GM23338 (cell line): Measurements from ENCODE around the gene CLEC3A. TPM values are rescaled to one million over a fixed set of nuclear protein-coding genes. Genes with fewer than 3 reads are reported as not detected.

Experiments
- ATAC-seq: fragments of 200-7000 bp; cut with Tn5 transposase; 3 replicates; pipeline ENCODE4 v1.9.1; 2020
- DNase-seq: peaks from one replicate; pipeline ENCODE4 v3.0.0-alpha.2; 2015; ENCODE audit warnings: low spot score
- H2AFZ ChIP-seq: fragments of 200-600 bp; sonication (generic); 2 replicates; pipeline ENCODE4 v1.8.0; 2016; ENCODE audit warnings: antibody characterized with exemption, mild to moderate bottlenecking, moderate library complexity
- H3F3A ChIP-seq: fragments of 200-600 bp; sonication (generic); replicated peaks from 2 replicates; pipeline ENCODE4 v1.8.0; 2017; ENCODE audit warnings: antibody characterized with exemption, mixed run types, low read depth
- H3K27ac ChIP-seq: fragments of 200-600 bp; sonication (generic); 2 replicates; pipeline ENCODE4 v1.6.1; 2016; ENCODE audit warnings: low read depth
- H3K27me3 ChIP-seq: fragments of 200-600 bp; sonication (generic); 2 replicates; pipeline ENCODE4 v1.8.0; 2016; ENCODE audit warnings: mild to moderate bottlenecking, mixed run types, moderate library complexity; ENCODE audit not compliant: insufficient read depth
- H3K36me3 ChIP-seq: fragments of 200-600 bp; sonication (generic); 2 replicates; pipeline ENCODE4 v1.8.0; 2016; ENCODE audit warnings: mild to moderate bottlenecking; ENCODE audit not compliant: insufficient read depth
- H3K4me1 ChIP-seq: fragments of 200-600 bp; sonication (generic); 2 replicates; pipeline ENCODE4 v1.8.0; 2016; ENCODE audit warnings: mild to moderate bottlenecking, moderate library complexity; ENCODE audit not compliant: insufficient read depth
- H3K4me2 ChIP-seq: fragments of 200-600 bp; sonication (generic); 2 replicates; pipeline ENCODE4 v1.7.1; 2017; ENCODE audit warnings: mixed run types
- H3K4me3 ChIP-seq: fragments of 200-600 bp; sonication (generic); 2 replicates; pipeline ENCODE4 v1.6.1; 2016; ENCODE audit warnings: mixed run types
- H3K79me2 ChIP-seq: fragments of 200-600 bp; sonication (generic); replicated peaks from 2 replicates; pipeline ENCODE4 v1.8.0; 2017; ENCODE audit warnings: mild to moderate bottlenecking; ENCODE audit not compliant: insufficient read depth
- H3K9me2 ChIP-seq: fragments of 200-600 bp; sonication (generic); 2 replicates; pipeline ENCODE4 v1.8.0; 2017; ENCODE audit not compliant: insufficient read depth
- H4K20me1 ChIP-seq: fragments of 200-600 bp; sonication (generic); replicated peaks from 2 replicates; pipeline ENCODE4 v1.8.0; 2017; ENCODE audit warnings: mild to moderate bottlenecking; ENCODE audit not compliant: insufficient read depth
- H3K27ac Mint-ChIP-seq: 2 replicates; pipeline ENCODE4 v1.8.0; 2020; ENCODE audit warnings: inconsistent platforms, mild to moderate bottlenecking, moderate library complexity, mixed read lengths
- H3K27me3 Mint-ChIP-seq: 3 replicates; pipeline ENCODE4 v1.8.0; 2022; ENCODE audit warnings: low read depth, mild to moderate bottlenecking, moderate library complexity, mixed read lengths, inconsistent platforms; ENCODE audit not compliant: insufficient read depth, poor library complexity
- H3K36me3 Mint-ChIP-seq: 3 replicates; pipeline ENCODE4 v1.8.0; 2021; ENCODE audit warnings: low read depth, mild to moderate bottlenecking, inconsistent platforms, moderate library complexity, mixed read lengths
- H3K4me1 Mint-ChIP-seq: 3 replicates; pipeline ENCODE4 v1.8.0; 2020; ENCODE audit warnings: mild to moderate bottlenecking, inconsistent platforms, mixed read lengths
- H3K4me3 Mint-ChIP-seq: 3 replicates; pipeline ENCODE4 v1.8.0; 2021; ENCODE audit warnings: moderate library complexity, mild to moderate bottlenecking, inconsistent platforms, mixed read lengths
- H3K9me3 Mint-ChIP-seq: 3 replicates; pipeline ENCODE4 v1.8.0; 2020; ENCODE audit warnings: moderate library complexity, mild to moderate bottlenecking, inconsistent platforms, mixed read lengths
- CREB1 ChIP-seq: fragments of 250-450 bp; sonication (Bioruptor Pico); IDR thresholded peaks from 2 replicates; pipeline ENCODE4 v1.5.0; 2020; ENCODE audit warnings: low read depth, mild to moderate bottlenecking, moderate library complexity
- EZH2phosphoT487 ChIP-seq: fragments of 200-600 bp; sonication (generic); IDR thresholded peaks from one replicate; pipeline ENCODE4 v1.8.1; 2018; ENCODE audit warnings: antibody characterized with exemption; ENCODE audit not compliant: unreplicated experiment
- POLR2AphosphoS5 ChIP-seq: IDR thresholded peaks from 2 replicates; pipeline ENCODE4 v1.6.1; 2016; ENCODE audit warnings: antibody characterized with exemption, low read depth
- STAT1 ChIP-seq: IDR thresholded peaks from one replicate; pipeline ENCODE4 v1.6.1; 2016; ENCODE audit warnings: antibody characterized with exemption; ENCODE audit not compliant: unreplicated experiment
- ZNF114 ChIP-seq: fragments of 250-450 bp; sonication (Bioruptor Pico); IDR thresholded peaks from 2 replicates; pipeline ENCODE4 v1.5.0; 2020; ENCODE audit warnings: mild to moderate bottlenecking, moderate library complexity
- ZNF331 ChIP-seq: fragments of 250-450 bp; sonication (Bioruptor Pico); IDR thresholded peaks from 2 replicates; pipeline ENCODE4 v1.5.0; 2020; ENCODE audit warnings: low read depth, mild to moderate bottlenecking, moderate library complexity
- polyA plus RNA-seq: library from polyadenylated mRNA; unstranded; fragments of >200 nt; fragmentation: Nextera tagmentation; extraction: Ambion mirVana; gene quantifications from 2 replicates; pipeline ENCODE4 v1.2.1, GENCODE V29; 2016
- total RNA-seq: library from RNA; depleted of rRNA; stranded (reverse); fragments of >200 nt; shearing (Covaris generic); gene quantifications from 2 replicates; pipeline ENCODE4 v1.2.3, GENCODE V29; 2014
- TF ChIP-seq, protein P1 (sequence below), 2 experiments: fragments of 200-600 bp in 1 of 2; sonication (generic) in 1 of 2; conservative IDR thresholded peaks; 2 replicates each; pipeline versions ENCODE4 v1.5.1 to v1.6.1; 2016 to 2017; ENCODE audit warnings: antibody characterized with exemption in 2 of 2, low read depth in 2 of 2, mild to moderate bottlenecking in 2 of 2, moderate library complexity in 1 of 2
- TF ChIP-seq, protein P2 (sequence below): fragments of 250-450 bp; sonication (Bioruptor Pico); IDR thresholded peaks from 2 replicates; pipeline ENCODE4 v1.5.0; 2020; ENCODE audit warnings: mild to moderate bottlenecking, moderate library complexity
- TF ChIP-seq, protein P3 (sequence below): IDR thresholded peaks from 2 replicates; pipeline ENCODE4 v1.6.1; 2016; ENCODE audit warnings: antibody characterized with exemption

CLEC3A gene
- total and polyA plus RNA-seq, 2 experiments from 2014 or later: not detected

DNA sequence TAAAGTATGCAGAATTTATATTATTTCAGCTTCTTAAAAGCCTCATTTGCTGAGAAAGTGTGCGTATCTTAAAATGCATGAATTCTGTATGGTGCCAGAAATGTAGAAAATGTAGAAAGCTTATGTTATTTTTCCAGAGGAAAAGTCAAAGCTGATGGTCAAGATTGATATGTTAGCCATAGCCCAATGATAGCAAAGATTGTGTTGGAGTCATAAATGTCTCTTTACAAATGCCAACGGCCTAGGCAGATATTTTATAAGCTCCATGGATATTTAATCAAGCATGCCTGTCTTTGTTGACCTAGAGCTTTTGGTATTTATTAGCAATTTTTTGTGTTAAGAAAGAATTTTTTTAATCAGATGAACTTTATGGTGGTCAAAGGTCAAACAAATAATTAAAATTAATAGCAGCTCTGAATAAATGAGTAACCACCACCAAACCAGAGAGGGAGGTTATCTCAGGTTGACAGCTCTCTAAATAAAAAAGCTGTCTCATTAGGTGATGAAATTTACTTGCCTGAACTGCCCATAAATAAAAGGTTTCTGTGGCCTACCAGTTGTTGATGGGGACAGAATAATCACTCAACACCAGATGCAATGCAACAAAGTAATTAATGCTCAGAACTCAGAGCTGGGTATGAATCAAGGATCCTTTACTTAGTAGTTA lies 28.5 kb downstream of the CLEC3A start (continued):
- TF ChIP-seq, protein P1, sequence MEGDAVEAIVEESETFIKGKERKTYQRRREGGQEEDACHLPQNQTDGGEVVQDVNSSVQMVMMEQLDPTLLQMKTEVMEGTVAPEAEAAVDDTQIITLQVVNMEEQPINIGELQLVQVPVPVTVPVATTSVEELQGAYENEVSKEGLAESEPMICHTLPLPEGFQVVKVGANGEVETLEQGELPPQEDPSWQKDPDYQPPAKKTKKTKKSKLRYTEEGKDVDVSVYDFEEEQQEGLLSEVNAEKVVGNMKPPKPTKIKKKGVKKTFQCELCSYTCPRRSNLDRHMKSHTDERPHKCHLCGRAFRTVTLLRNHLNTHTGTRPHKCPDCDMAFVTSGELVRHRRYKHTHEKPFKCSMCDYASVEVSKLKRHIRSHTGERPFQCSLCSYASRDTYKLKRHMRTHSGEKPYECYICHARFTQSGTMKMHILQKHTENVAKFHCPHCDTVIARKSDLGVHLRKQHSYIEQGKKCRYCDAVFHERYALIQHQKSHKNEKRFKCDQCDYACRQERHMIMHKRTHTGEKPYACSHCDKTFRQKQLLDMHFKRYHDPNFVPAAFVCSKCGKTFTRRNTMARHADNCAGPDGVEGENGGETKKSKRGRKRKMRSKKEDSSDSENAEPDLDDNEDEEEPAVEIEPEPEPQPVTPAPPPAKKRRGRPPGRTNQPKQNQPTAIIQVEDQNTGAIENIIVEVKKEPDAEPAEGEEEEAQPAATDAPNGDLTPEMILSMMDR (conservative IDR thresholded peaks at IDR 0.05; ENCODE audit: low read depth in 2 of 2): no peak
- TF ChIP-seq ZNF331 (CRISPR knock-in tag) (no peak), EZH2phosphoT487 (no peak)

DNA sequence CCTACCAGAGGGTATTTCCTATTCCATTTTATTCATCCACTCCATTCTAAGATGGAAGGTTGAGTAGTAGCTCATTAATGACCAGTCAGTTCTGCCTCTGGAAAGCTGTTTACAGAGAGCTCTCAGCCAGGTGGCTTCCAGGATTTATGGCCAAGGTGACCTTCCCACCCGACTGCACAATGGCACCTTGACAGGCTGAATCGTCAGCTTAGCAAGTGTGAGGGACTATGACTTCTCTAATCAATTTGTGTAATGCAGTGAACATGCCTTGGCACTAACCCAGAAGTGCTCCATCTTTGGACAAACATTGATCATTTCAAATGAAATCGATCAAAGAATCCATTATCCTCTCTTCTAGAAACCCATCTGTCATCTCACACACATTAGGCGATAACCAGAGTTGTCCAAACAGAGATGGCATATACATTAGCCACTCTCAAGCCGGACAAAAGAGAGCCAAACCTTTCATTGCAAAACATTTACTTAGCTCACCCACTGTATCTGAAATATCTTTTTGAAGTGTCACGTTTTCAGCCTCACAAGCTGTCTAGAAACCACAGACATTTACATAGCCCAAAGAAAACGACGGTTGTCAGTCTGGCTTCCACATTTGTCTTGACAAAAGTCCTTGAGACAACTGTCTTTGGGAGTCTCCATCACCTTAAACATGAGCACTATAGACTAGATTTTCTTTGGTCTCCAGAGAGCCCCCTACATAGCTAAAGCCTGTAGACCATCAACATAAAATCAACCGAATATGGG lies 35.6 kb downstream of the CLEC3A start:
- H3K4me1 ChIP-seq: no peaks in the 10 kb centered on the region
- no peak for DNase-seq
- peaks cover 5% of the 10 kb centered on the region; the same call in 1 of the 2 replicates for H4K20me1 ChIP-seq
- no peak overlapping the region for H3K27ac ChIP-seq
- no peaks in the 10 kb centered on the region for H3K36me3 Mint-ChIP-seq
- H3K4me2 ChIP-seq: no peak overlapping the region
- H3K27ac Mint-ChIP-seq: no peak overlapping the region
- H3K4me1 Mint-ChIP-seq: no peaks in the 10 kb centered on the region
- no peaks in the 10 kb centered on the region for H3K9me3 Mint-ChIP-seq
- H3K4me3 Mint-ChIP-seq: no peak overlapping the region
- H3F3A ChIP-seq: no peaks in the 10 kb centered on the region
- peaks cover 37% of the 10 kb centered on the region; the same call in 1 of the 2 replicates for H3K27me3 ChIP-seq
- H3K79me2 ChIP-seq: no peaks in the 10 kb centered on the region
- H3K4me3 ChIP-seq: no peak overlapping the region
- peaks cover 17% of the 10 kb centered on the region for H3K27me3 Mint-ChIP-seq
- H2AFZ ChIP-seq: no peak overlapping the region
- no peak for ATAC-seq
- H3K9me2 ChIP-seq: no peaks in the 10 kb centered on the region
- H3K36me3 ChIP-seq: no peaks in the 10 kb centered on the region
- TF ChIP-seq, protein P2, sequence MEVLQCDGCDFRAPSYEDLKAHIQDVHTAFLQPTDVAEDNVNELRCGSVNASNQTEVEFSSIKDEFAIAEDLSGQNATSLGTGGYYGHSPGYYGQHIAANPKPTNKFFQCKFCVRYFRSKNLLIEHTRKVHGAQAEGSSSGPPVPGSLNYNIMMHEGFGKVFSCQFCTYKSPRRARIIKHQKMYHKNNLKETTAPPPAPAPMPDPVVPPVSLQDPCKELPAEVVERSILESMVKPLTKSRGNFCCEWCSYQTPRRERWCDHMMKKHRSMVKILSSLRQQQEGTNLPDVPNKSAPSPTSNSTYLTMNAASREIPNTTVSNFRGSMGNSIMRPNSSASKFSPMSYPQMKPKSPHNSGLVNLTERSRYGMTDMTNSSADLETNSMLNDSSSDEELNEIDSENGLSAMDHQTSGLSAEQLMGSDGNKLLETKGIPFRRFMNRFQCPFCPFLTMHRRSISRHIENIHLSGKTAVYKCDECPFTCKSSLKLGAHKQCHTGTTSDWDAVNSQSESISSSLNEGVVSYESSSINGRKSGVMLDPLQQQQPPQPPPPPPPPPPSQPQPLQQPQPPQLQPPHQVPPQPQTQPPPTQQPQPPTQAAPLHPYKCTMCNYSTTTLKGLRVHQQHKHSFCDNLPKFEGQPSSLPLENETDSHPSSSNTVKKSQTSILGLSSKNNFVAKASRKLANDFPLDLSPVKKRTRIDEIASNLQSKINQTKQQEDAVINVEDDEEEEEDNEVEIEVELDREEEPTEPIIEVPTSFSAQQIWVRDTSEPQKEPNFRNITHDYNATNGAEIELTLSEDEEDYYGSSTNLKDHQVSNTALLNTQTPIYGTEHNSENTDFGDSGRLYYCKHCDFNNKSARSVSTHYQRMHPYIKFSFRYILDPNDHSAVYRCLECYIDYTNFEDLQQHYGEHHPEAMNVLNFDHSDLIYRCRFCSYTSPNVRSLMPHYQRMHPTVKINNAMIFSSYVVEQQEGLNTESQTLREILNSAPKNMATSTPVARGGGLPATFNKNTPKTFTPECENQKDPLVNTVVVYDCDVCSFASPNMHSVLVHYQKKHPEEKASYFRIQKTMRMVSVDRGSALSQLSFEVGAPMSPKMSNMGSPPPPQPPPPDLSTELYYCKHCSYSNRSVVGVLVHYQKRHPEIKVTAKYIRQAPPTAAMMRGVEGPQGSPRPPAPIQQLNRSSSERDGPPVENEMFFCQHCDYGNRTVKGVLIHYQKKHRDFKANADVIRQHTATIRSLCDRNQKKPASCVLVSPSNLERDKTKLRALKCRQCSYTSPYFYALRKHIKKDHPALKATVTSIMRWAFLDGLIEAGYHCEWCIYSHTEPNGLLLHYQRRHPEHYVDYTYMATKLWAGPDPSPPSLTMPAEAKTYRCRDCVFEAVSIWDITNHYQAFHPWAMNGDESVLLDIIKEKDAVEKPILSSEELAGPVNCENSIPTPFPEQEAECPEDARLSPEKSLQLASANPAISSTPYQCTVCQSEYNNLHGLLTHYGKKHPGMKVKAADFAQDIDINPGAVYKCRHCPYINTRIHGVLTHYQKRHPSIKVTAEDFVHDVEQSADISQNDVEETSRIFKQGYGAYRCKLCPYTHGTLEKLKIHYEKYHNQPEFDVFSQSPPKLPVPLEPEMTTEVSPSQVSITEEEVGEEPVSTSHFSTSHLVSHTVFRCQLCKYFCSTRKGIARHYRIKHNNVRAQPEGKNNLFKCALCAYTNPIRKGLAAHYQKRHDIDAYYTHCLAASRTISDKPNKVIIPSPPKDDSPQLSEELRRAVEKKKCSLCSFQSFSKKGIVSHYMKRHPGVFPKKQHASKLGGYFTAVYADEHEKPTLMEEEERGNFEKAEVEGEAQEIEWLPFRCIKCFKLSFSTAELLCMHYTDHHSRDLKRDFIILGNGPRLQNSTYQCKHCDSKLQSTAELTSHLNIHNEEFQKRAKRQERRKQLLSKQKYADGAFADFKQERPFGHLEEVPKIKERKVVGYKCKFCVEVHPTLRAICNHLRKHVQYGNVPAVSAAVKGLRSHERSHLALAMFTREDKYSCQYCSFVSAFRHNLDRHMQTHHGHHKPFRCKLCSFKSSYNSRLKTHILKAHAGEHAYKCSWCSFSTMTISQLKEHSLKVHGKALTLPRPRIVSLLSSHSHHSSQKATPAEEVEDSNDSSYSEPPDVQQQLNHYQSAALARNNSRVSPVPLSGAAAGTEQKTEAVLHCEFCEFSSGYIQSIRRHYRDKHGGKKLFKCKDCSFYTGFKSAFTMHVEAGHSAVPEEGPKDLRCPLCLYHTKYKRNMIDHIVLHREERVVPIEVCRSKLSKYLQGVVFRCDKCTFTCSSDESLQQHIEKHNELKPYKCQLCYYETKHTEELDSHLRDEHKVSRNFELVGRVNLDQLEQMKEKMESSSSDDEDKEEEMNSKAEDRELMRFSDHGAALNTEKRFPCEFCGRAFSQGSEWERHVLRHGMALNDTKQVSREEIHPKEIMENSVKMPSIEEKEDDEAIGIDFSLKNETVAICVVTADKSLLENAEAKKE (CRISPR knock-in tag): no peak
- TF ChIP-seq POLR2AphosphoS5 (no peak), ZNF331 (CRISPR knock-in tag) (no peak), STAT1 (no peak), ZNF114 (CRISPR knock-in tag) (no peak), CREB1 (no peak)
- TF ChIP-seq, protein P3, sequence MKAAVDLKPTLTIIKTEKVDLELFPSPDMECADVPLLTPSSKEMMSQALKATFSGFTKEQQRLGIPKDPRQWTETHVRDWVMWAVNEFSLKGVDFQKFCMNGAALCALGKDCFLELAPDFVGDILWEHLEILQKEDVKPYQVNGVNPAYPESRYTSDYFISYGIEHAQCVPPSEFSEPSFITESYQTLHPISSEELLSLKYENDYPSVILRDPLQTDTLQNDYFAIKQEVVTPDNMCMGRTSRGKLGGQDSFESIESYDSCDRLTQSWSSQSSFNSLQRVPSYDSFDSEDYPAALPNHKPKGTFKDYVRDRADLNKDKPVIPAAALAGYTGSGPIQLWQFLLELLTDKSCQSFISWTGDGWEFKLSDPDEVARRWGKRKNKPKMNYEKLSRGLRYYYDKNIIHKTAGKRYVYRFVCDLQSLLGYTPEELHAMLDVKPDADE: no peak
- TF ChIP-seq, protein P1 (conservative IDR thresholded peaks at IDR 0.05; ENCODE audit: low read depth in 2 of 2): no peak
